Upper lobe of left lung (tissue), 4 donors: ENCODE measurements around the gene SMIM20.

ENCODE experiments used
- CTCF ChIP-seq, 6 experiments: fragments of 450-650 bp in 4 of 6; fragments of 200-600 bp in 2 of 6; sonication (generic) in 2 of 6; IDR thresholded peaks; one replicate each; pipeline ENCODE4 v1.5.1; 2016 to 2019; ENCODE audit warnings: antibody characterized with exemption in 6 of 6
- POLR2A ChIP-seq, 4 donors: fragments of 450-650 bp; IDR thresholded peaks; one replicate each; pipeline ENCODE4 v1.5.1; 2016 to 2017; ENCODE audit warnings: antibody characterized with exemption in 4 of 4, mild to moderate bottlenecking in 2 of 4
- POLR2AphosphoS5 ChIP-seq, 2 donors: sonication (generic); formaldehyde crosslinking; IDR thresholded peaks; one replicate each; pipeline ENCODE4 v1.5.1; 2017; ENCODE audit warnings: antibody characterized with exemption in 2 of 2

GRCh38 chr4:25936696-25937095, 22.7 kb downstream of the SMIM20 start:
- TF ChIP-seq CTCF (IDR thresholded peaks at IDR 0.05), result no peak
- TF ChIP-seq POLR2AphosphoS5 (IDR thresholded peaks at IDR 0.05), result no peak
- TF ChIP-seq POLR2A (IDR thresholded peaks at IDR 0.05), result no peak
